ENCODE data around the gene KLRD1.
"Not testable (repeated sequence)": the region's sequence is repeated elsewhere in the genome, so short reads cannot be mapped to it uniquely, and the experiment has no call there.

Gene KLRD1

DNA sequence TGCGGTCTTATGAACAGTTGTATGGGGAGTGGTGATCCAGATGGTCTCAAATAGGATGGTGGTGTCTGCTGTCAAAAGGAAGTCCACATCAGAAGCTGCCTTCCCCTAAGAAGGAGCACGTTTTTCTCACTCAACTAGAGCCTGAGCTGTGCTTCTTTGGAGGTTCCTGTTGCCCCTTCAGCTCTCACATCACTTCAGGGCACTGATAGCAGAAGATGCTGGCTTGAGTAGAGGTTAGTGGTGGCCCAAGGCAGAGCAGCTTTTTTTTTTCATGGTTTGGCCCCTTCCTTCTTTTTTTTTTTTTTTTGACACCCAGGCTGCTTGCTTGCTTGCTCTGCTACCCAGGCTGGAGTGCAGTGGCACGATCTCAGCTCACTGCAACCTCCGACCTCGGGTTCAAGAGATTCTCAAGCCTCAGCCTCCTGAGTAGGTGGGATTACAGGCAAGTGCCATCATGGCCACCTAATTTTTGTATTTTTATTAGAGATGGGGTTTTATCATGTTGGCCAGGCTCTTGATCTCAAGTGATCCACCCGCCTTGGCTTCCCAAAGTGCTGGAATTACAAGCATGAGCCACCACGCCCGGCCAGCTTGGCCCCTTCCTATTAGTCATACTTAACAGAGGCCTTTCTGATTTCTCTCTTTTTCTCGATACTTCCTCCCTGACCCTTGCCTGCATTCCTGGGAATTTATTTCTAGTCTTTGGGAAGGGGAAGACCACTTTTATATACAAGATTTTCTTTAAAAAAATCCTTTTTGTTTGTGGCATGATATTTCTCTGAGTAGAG is 31.6 kb downstream of the KLRD1 start:
- no peak for DNase-seq

DNA sequence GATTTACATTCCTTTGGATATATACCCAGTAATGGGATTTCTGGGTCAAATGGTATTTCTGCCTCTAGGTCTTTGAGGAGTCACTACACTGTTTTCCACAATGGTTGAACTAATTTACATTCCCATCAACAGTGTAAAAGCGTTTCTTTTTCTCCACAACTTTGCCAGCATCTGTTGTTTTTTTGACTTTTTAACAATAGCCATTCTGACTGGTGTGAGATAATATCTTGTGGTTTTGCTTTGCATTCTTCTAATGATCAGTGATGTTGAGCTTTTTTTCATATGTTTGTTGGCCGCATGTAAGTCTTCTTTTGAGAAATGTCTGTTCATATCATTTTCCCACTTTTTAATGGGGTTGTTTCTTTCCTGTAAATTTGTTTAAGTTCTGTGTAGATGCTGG is 33.3 kb downstream of the KLRD1 start:
- DNase-seq, result not testable (repeated sequence)

DNA sequence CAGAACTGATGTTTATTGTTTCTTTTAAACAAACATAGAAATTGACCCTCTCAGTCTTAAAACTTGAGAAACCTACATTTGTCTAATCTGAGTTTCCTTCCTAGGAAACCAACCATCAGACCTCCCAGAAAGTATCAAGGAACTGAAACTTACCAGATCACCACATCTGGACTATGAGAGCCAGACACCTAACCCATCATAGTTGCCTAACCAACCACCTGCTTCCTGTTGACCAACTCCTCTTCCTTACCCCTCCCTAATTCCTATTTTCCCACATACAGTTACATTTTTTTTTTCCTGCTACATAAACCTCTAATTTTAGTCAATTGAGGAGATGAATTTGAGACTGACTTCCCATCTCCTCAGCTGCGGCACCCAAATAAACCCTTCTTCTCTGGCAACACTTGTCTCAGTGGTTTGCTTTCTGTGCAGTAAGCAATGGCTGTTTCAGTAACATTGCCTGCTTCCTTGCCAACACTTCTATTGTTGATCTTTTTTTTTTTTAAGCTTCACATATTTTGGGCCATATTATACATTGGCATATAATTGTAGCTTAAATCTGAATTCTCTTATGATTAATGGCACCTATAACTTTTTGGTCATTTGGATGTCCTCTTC is 34.3 kb downstream of the KLRD1 start:
- DNase-seq, result no peak

DNA sequence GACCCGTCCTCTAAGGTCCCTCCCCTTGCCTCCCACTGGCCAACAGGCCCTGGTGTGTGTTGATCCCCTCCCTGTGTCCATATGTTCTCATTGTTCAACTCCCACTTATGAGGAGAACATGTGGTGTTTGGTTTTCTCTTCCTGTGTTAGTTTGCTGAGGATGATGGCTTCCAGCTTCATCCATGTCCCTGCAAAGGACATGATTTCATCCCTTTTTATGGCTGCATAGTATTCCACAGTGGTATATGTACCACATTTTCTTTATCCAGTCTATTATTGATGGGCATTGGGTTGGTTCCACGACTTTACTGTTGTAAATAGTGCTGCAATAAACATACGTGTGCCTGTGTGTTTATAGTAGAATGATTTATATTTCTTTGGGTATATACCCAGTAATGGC is 43.8 kb downstream of the KLRD1 start:
- not testable (repeated sequence) for DNase-seq

DNA sequence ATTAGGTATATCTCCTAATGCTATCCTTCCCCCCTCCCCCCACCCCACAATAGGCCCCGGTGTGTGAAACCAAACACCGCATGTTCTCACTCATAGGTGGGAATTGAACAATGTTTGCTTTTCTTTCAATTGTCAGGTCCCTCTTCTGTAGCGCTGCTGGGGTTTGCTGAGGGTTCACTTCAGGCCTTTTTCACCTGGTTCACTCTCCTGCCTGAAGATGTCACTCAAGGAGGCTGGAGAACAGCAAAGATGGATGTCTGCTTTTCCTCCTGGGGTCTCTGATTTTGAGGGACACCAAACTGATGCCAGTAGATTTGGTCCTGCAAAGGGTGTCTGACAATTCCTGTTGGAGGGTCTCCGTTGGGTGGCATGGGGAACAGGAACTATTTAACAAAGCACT is 46.4 kb downstream of the KLRD1 start:
- no peak for DNase-seq

DNA sequence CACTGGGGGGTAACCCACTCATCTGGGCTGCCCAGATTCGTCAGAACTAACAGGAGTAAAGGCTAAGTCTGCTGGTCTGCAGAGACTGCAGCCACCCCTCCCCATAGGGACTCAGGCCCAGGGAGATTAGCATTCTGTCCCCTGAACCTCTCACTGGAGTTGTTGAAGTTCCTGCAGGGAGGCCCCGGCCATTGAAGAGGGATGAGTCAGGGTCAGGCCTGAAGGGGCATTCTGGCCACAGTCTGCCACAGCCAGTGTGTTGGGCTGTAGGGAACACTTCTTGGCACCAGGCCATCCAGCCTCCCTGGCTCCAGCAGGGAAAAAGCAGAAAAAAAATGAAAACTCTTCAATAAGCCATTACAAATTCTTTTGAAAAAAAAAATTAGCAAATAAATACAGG is 46.8 kb downstream of the KLRD1 start:
- DNase-seq, result no peak

DNA sequence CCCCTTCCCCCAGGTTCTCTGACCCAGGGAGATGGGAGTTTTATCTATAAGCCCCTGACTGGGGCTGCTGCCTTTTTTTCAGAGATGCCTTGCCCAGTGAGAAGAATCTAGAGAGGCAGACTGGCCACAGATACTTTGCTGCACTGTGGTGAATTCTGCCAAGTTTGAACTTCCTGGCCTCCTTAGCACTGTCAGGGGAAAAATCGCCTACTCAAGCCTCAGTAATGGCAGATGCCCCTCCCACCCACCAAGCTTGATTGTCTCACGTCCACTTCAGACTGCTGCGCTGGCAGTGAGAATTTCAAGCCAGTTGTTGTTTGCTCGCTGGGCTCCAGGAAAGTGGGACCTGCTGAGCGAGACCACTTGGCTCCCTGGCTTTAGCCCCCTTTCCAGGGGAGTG is 50.5 kb downstream of the KLRD1 start:
- DNase-seq, result no peak

DNA sequence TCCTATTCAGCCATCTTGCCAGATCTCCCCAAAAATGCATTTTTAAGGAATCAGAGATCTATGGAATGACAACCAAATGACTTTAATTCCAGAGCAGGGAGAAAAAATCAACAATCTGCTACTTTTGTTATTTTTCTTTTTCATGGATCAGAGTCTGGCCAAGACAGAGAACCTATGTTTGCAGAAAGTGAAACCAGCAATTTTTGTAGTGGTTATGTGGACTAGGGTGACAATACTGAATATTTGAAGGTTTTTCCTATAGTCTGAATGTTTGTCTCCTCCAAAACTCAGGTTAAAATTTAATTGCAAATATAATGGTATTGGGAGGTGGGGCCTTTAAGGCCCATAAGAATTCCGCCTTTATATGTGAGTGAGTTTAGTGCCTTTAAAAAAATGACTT is 51.3 kb downstream of the KLRD1 start:
- DNase-seq, result no peak

DNA sequence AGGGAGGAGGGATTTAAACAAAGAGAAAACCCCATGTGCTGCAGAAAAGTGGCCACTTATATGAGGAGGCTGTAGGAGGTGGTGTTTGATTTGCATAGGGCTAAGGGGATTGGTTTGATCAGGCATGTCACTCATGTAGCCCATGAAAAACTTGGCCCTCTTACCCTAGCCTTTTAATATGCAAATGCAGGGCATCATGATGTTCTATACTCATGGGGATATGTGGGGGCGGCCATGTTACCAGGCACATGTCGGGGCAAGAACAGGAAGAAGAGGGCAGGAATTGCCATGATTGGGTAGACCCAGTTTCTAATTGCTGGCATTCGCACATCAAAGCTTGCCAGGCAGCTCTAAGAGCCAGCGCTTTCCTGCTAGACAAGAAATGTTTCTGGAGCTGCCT is 53.4 kb downstream of the KLRD1 start:
- DNase-seq, result no peak

DNA sequence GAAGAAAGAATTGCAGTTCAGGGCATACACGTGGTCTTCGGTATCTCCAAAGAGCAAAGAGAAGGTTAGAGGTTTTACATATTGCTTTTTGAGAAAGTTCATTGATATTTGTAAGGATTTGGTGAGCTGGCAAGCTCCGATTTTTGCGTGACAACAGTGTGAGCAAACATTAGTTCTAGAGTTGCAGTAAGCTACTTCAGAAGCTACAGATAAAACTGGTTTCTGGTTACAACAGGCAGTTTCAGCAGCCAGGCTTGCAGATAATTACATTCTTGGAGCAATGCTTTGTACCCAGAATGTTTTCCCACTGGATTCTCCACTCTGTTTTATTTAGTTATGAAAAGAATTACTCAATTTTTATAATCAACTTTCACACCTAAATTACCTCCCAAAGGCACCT is 54.0 kb downstream of the KLRD1 start:
- no peak for DNase-seq

DNA sequence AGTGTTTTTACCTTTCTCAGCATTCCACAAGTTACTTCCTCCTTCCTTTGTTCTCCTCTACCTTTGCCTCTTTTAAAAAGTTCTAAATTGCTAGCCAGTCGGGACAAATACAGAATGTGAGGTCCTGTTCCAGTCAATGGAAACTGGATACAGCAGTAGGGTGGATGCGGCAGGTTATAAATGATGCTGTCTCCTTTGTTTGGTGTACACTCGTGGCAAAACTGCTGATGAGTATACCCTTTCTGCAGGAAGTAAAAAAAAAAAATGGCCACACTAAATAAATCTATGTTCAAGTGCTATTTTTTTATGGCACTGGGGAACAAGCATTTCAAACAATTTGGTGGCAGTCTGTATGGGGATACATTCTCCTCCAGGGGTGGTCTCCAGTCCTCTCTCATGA is 54.7 kb downstream of the KLRD1 start:
- DNase-seq, result no peak

DNA sequence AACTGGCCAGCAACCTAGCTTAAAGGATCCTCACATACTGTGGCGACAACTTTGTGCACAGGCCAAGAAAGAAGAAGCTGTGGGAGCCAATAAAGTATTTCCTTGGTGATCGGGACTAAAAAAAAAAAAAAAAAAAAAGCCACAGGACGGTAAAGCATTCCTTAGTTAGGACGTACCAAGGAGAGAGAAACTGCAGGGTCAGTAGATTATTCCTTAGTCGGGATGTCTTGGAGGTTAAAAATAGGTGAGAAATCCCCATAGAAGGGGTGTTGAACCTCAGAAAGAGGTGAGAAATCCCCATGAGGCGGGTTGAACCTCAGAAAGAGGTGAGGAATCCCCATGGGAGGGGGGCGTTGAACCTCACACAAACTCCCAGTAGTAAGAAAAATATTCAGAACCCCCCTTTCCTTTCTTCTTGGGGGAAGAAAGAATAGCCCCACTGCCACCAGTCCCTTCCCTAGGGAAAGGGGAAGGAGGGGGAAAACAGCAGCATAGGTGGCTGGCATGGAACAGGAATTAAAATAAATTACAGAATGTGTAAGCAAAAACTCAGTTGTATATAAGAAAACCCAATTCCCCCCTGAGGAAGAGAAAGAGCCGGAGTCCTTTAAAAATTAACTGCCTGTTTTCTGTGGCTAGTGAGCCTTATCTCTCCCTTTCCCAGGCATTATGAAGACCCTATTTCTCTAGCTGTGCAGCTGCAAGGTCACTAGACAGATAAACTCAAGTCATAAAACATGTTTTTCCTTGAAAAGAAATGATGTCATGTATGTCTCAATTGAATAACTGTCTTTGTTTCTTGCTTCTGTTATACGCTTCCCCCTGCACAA is 55.4 kb downstream of the KLRD1 start:
- DNase-seq, result no peak

DNA sequence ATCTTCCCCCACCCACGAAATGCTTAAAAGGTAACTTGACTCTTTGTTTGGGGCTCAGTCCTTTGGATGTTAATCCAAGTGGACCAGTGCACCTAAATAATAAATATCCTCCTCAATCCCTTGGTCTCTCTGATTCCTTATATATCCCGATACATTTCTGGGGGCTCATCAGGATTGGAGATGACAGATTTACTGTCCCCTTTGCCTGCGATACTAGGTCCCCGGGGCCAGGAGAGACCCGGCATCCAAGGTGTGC is 55.9 kb downstream of the KLRD1 start:
- DNase-seq, result no peak

DNA sequence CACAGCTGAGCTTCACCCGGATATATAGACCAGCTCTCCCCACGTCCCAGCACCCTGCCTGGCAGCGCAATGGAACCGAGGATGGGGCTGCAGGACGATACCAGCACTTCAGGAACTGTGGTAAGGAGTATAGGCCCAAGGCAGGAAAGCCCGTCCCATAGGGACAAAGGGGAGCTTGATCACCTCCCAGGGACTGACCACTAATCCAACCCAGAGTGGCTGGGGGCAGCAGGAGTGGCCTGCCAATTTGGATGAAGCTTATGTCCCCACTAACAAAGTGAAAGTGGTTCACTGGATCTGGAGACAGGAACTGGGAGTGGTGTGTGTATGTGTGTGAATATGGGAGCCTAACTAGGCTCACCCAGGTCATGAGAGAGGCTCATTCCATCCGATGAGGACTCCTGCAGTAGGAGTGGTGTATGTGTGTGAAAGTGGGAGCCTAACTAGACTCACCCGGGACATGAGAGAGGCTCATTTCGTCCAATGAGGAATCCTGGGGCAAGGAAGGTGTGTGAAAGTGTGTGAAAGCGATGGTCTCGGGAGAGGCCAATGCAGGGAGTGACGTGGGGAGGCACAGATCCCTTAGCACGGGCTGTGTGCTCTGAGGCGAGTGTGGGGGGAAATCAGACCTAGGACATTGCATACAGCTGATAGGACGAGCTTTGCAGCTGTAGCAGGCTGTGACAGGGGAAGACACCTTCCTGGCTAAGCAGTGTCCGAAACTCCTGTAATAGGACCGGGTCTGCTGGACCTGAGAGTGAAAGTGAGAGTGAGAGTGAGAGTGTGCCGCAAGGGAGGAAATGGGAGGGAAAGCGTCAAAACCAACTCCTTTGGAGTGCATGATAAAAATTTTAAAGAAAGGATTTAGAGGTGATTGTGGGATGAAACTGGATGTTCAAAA is 56.5 kb downstream of the KLRD1 start:
- no peak for DNase-seq

DNA sequence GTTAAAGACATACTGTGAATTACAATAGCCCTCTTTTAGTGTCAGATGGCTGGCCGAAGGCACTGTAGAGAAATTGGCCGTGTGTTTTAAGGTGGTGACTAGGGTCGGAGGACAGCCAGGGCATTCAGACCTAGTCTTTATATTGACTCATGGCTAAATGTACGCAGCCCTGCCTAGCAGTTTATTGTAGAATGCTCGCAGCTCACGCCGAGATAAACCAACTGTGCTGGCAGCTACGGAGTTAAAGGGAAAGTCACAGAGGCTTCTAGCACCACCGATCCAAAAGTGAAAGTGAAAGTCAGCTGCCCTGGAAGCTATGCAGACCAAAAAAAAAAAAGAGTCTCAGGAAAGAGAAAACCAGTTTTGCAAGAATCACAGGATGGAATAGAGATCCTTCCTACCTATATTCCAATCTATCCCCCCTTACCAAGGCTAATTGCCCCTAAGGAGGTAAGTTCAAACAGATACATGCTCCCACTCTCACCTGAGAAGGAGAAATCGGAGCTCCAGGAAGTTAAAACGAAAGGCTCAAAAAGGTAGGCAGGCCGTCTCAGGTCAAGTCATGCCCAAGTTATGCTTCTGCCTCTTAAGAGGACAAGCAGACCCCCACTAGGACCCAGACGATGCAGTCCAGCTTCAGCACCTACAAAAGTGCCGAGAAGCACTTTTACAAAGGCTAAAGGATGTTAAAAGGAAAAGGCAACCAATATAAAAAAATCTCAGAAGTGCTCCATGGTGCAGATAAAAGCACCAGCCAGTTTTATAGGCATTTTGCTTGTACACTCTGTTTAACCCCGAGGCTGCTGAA is 57.3 kb downstream of the KLRD1 start:
- peak; percentile 61 for DNase-seq

DNA sequence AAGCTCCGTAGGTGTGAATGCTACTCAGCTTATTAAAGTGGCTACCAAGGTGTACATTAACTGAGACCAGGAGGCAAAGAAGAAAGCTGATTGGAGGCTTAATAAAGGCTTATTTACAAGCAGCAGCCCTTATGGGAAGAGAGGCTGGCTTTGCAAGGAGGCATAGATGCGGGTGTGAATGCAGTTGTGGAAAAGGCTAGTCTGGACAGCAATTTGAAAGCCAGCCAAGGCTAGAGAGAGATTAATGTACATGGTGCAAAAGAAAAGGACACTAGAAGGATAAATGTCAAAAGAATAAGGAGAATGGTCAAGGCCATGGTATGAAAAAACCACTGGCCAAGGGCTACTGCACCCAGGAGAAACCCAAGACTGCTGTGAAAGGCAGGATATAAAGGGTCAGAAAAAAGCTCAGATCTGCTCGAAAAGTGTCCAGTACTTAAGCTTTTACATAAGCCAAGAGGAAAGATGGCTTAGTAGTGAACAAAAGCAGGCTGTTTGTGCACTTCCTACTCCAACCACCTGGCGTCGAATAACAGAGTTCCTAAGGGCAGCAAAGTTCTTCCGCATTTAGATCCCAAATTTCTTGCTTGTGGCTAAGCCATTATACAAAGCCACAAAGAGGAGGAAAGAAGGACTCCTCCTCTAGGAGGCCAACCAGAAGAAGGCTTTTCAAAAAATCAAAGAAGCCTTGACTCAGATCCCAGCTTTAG is 58.2 kb downstream of the KLRD1 start:
- no peak for DNase-seq

DNA sequence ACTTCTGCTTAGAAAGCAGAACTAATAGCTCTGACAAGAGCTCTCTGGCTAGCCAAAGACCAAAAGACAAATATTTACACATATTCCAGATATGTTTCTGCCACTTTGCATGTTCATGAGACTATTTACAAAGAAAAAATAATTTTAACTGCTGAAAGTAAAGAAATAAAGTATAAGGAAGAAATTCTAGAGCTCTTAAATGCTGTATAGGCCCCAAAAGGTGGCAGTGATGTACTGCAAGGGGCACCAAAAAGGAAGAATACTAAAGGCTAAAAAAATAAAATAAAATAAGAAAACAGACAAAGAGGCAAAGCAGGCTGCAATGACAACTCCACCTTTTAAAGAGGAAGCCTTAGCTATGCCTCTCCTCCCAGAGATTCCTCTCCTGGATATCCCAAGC is 59.2 kb downstream of the KLRD1 start:
- DNase-seq, result no peak

DNA sequence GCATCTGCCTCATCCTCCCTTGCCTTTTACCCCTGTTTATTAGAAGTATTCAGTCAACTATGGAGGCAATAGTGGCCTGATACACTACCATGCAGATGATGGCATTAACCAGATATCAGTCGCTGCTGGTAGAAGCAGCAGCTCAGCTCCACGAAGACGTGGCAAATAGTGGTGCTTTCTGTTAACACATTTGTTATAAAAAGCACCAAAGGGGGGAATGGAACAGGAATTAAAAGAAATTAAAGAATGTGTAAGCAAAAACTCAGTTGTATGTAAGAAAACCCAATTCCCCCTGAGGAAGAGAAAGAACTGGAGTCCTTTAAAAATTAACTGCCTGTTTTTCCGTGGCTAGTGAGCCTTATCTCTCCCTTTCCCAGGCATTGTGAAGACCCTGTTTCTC is 60.0 kb downstream of the KLRD1 start:
- DNase-seq, result not testable (repeated sequence)

DNA sequence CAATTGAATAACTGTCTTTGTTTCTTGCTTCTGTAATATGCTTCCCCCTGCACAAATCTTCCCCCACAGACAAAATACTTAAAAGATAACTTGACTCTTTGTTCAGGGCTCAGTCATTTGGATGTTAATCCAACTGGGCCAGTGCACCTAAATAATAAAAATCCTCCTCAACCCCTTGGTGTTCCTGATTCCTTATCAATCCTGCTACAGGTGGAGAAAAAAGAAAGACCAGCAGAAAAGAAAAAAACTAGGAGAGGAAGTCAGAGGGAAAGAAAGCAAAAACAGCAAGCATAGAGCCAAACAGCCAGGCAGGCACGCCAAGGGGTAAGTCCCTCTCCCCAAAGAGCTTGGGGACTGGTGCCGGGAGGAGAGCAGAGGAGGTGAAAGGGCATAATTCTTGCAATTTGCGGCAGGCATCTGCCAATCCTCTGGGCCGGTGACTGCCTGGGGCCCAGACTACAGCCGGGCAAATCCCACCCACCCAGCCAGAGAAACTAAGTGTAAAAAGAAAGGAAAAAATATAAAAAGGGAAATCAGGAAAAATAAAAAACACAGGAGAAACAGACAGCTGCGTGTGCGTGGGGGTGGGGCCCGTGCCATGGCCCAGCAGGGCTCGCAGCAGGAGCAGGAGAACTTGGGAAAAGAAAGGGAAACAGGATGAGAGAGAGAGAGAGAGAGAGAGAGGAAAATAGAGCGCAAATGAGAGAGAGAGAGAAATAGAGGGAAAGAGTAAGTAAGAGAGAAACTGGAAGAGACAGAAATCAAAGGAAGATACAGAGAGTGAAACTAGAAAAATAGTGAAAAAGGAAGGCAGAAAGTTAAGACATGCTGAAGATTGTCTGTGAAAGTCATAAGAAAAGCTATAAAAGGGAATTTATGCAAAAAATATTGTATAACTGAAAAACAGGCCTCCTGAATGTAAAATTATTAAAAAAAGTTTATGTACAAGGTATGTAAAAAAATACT is 60.8 kb downstream of the KLRD1 start:
- DNase-seq, result no peak
